Measurements from ENCODE around the gene CDH2. TPM values are rescaled to one million over a fixed set of nuclear protein-coding genes. Genes with fewer than 3 reads are reported as not detected.

Gene CDH2
- total RNA-seq, 1 experiment from 2014 or later, result 36.2 TPM

DNA sequence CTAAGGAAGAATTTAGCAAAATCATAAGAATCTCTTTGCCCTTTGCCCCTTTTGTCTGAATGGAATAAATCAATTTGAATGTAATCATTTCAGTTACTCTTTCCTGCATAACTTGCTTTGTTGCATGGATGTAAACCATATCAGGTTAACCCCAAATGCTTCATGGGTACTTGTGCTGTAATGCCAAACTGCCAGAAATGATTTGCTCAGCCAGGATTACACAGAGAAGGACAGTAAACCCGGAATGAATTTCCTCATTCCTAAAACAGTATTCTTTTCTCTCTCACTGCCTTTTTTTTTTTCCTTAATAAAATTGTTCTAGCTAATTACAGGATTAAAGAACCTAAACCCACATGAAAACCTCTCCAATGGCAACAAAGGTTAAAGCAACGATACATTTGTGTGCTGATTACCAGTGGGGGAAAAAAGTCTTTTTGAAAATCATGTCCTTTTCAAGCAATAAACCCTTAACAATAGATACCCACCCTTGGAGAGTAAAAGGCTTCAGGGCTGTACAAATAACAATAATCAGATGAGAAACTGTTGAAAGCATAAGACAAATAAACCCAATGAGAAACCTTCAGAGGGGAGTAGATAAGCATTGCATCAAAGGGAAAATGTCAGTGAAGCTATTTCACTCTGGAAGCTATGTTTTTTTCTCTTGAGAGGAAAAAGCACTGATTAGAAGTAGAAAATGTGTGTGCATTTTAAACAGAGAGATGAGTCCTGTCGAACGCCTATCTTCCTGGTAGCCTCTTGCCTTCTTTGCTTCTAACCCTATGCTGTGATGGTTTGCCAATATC, 275.3 kb downstream of the CDH2 start:
- TF ChIP-seq, protein P1, sequence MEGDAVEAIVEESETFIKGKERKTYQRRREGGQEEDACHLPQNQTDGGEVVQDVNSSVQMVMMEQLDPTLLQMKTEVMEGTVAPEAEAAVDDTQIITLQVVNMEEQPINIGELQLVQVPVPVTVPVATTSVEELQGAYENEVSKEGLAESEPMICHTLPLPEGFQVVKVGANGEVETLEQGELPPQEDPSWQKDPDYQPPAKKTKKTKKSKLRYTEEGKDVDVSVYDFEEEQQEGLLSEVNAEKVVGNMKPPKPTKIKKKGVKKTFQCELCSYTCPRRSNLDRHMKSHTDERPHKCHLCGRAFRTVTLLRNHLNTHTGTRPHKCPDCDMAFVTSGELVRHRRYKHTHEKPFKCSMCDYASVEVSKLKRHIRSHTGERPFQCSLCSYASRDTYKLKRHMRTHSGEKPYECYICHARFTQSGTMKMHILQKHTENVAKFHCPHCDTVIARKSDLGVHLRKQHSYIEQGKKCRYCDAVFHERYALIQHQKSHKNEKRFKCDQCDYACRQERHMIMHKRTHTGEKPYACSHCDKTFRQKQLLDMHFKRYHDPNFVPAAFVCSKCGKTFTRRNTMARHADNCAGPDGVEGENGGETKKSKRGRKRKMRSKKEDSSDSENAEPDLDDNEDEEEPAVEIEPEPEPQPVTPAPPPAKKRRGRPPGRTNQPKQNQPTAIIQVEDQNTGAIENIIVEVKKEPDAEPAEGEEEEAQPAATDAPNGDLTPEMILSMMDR (conservative IDR thresholded peaks at IDR 0.05), result no peak
- no peaks in the 10 kb centered on the region for H3K27me3 ChIP-seq (ENCODE audit: insufficient read depth, low read length)
- H3K23ac ChIP-seq (ENCODE audit: insufficient read length, low read depth, low read length), result no peak overlapping the region
- no peaks in the 10 kb centered on the region for H3K4me1 ChIP-seq (ENCODE audit: insufficient read depth, low read length)
- H3K27me3 Mint-ChIP-seq (ENCODE audit: low read depth), result no peaks in the 10 kb centered on the region
- no peak for DNase-seq
- H3K79me1 ChIP-seq (ENCODE audit: insufficient read depth, low read depth, low read length, poor library complexity, severe bottlenecking), result no peaks in the 10 kb centered on the region
- no peak overlapping the region for H2BK5ac ChIP-seq (ENCODE audit: insufficient read length, low read length)
- H2BK12ac ChIP-seq (ENCODE audit: insufficient read length, low read depth, low read length), result no peak overlapping the region
- H3K18ac ChIP-seq (ENCODE audit: insufficient read length, low read depth, low read length), result no peak overlapping the region
- no peak overlapping the region for H2AK5ac ChIP-seq (ENCODE audit: insufficient read length, low read length)
- no peak overlapping the region for H2BK120ac ChIP-seq (ENCODE audit: low read depth, low read length, poor library complexity, severe bottlenecking)
- no peaks in the 10 kb centered on the region for H3K79me2 ChIP-seq (ENCODE audit: insufficient read depth, low read length)
- no CpG with 5 or more reads among the region's 4 CpGs for WGBS (ENCODE audit: extremely low coverage, insufficient read length, low lambda C conversion rate)
- H3K4ac ChIP-seq (ENCODE audit: low read depth, low read length), result no peak overlapping the region
- no peak overlapping the region for H3K27ac Mint-ChIP-seq
- peaks cover 18% of the 10 kb centered on the region in 2 experiments for H3K9me3 Mint-ChIP-seq
- H4K5ac ChIP-seq (ENCODE audit: insufficient read length, low read depth, low read length), result no peak overlapping the region
- H2AFZ ChIP-seq (ENCODE audit: low read length), result no peak overlapping the region
- H3K9me3 ChIP-seq (ENCODE audit: control insufficient read depth, low read depth, low read length), result no peaks in the 10 kb centered on the region
- no peak overlapping the region for H4K91ac ChIP-seq (ENCODE audit: insufficient read length, low read depth, low read length)
- H4K8ac ChIP-seq (replicated peaks; ENCODE audit: insufficient read length, low read depth, low read length), result no peak overlapping the region
- H3K9ac ChIP-seq (ENCODE audit: extremely low read depth, insufficient read length, low read length), result no peak overlapping the region
- H3K14ac ChIP-seq (ENCODE audit: insufficient read depth, low read length), result no peak overlapping the region
- H4K20me1 ChIP-seq (ENCODE audit: control insufficient read depth, insufficient read depth, insufficient read length), result no peaks in the 10 kb centered on the region
- peaks cover 4 to 26% (median 7%) of the 10 kb centered on the region in 3 experiments; a peak in 6 of 7 replicates for H3K36me3 Mint-ChIP-seq (ENCODE audit: insufficient read depth in 1 of 3, low read depth in 3 of 3)
- no peak overlapping the region for H3K27ac ChIP-seq (ENCODE audit: insufficient read length, low read depth, low read length)
- no peak overlapping the region for H3T11ph ChIP-seq (ENCODE audit: low read length)
- no peak overlapping the region for H2BK15ac ChIP-seq (ENCODE audit: low read depth, low read length)
- H3K23me2 ChIP-seq (ENCODE audit: insufficient read length, low read depth, low read length, poor library complexity, severe bottlenecking), result no peaks in the 10 kb centered on the region
- H3K4me2 ChIP-seq (ENCODE audit: insufficient read depth, insufficient read length, low read length), result no peak overlapping the region
- H3K4me3 Mint-ChIP-seq, result no peak overlapping the region
- peaks cover 17 to 20% of the 10 kb centered on the region in 2 experiments for H3K4me1 Mint-ChIP-seq
- H2BK20ac ChIP-seq (ENCODE audit: low read depth, low read length, poor library complexity, severe bottlenecking), result no peak overlapping the region
- H3K56ac ChIP-seq (ENCODE audit: insufficient read length, low read depth, low read length), result no peak overlapping the region
